ENCODE results near the gene ZNF521.
A peak's percentile ranks its signal among the peaks of the same experiment; 100 is the strongest.

The ZNF521 gene

DNA sequence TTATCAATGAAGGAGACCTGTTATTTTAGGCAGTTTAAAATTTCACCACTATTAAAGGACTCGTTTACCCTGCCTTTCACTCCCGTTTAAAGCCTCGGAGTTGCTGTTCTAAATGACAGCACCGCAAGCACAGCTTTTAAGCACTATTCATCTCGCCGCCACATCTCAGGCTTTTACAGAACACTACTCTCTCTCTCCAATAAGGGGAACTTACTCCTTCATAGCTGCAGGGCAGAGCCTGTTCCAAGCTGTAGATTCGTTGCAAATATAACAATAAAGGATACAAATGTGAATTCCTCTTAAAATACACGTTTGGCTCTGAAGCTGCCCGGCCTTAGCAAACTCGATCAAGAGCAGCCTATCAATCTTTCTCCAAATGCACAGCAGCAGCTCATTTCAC is 271.8 kb downstream of the ZNF521 start:
- Histone ChIP-seq H3K79me2 (ENCODE audit: control insufficient read depth, insufficient read depth, low read length, poor library complexity) (no peaks in the 10 kb centered on the region), H2AFZ (ENCODE audit: insufficient read depth, low read length, poor library complexity) (no peak overlapping the region), H2BK120ac (ENCODE audit: insufficient read depth, low read length, poor library complexity) (no peak overlapping the region), H3K4me2 (ENCODE audit: low read length) (no peak overlapping the region), H3K9me3 (ENCODE audit: insufficient read depth, low read depth, low read length) (no peaks in the 10 kb centered on the region), H3K18ac (ENCODE audit: low read length) (no peak overlapping the region), H4K8ac (ENCODE audit: low read depth, low read length) (no peak overlapping the region), H3K4me1 (ENCODE audit: control insufficient read depth in 1 of 2, insufficient read depth in 2 of 2, low read length in 2 of 2) (peaks cover 2 to 3% of the 10 kb centered on the region in 2 experiments), H2BK5ac (ENCODE audit: low read depth, low read length, poor library complexity) (no peak overlapping the region), H3K14ac (ENCODE audit: low read length) (no peak overlapping the region), H3K9ac (ENCODE audit: low read length) (no peak overlapping the region), H3K4me3 (ENCODE audit: low read depth, low read length) (no peak overlapping the region), H3K4ac (ENCODE audit: low read depth, low read length) (no peak overlapping the region), H3K79me1 (ENCODE audit: low read length) (no peaks in the 10 kb centered on the region), H4K91ac (ENCODE audit: low read depth, low read length) (no peak overlapping the region), H3K23ac (ENCODE audit: low read length) (no peak overlapping the region), H2AK5ac (ENCODE audit: low read length) (no peak overlapping the region), H3K27ac (ENCODE audit: low read depth, low read length) (no peak overlapping the region), H2BK12ac (ENCODE audit: low read length) (no peak overlapping the region), H4K12ac (ENCODE audit: low read depth, low read length) (no peak overlapping the region), H3K27me3 (ENCODE audit: insufficient read depth, low read length) (no peaks in the 10 kb centered on the region), H3K36me3 (ENCODE audit: control insufficient read depth in 1 of 2, insufficient read depth in 2 of 2, low read length in 2 of 2) (peaks cover 20 to 33% of the 10 kb centered on the region in 2 experiments)
- no peak for DNase-seq
- WGBS (ENCODE audit: extremely low coverage, insufficient coverage, insufficient read length), result no CpG with 5 or more reads among the region's 10 CpGs

GRCh38 chr18:25077944-25078723 is 273.8 kb downstream of the ZNF521 start:
- H3K14ac ChIP-seq (ENCODE audit: low read length), result no peak overlapping the region
- no peak overlapping the region for H2AFZ ChIP-seq (ENCODE audit: insufficient read depth, low read length, poor library complexity)
- H3K79me1 ChIP-seq (ENCODE audit: low read length), result no peaks in the 10 kb centered on the region

GRCh38 chr18:25077038-25077943 is 274.7 kb downstream of the ZNF521 start:
- Histone ChIP-seq H3K4ac (ENCODE audit: low read depth, low read length) (no peak overlapping the region), H2BK12ac (ENCODE audit: low read length) (no peak overlapping the region), H4K8ac (ENCODE audit: low read depth, low read length) (no peak overlapping the region), H4K91ac (ENCODE audit: low read depth, low read length) (no peak overlapping the region), H3K14ac (ENCODE audit: low read length) (no peak overlapping the region), H3K9me3 (ENCODE audit: insufficient read depth, low read depth, low read length) (no peaks in the 10 kb centered on the region), H2AFZ (ENCODE audit: insufficient read depth, low read length, poor library complexity) (no peak overlapping the region), H3K27ac (ENCODE audit: low read depth, low read length) (no peak overlapping the region), H3K4me1 (ENCODE audit: control insufficient read depth in 1 of 2, insufficient read depth in 2 of 2, low read length in 2 of 2) (peaks cover 2 to 3% of the 10 kb centered on the region in 2 experiments), H3K23ac (ENCODE audit: low read length) (no peak overlapping the region), H4K12ac (ENCODE audit: low read depth, low read length) (no peak overlapping the region), H3K4me3 (ENCODE audit: low read depth, low read length) (no peak overlapping the region), H2BK5ac (ENCODE audit: low read depth, low read length, poor library complexity) (no peak overlapping the region), H3K4me2 (ENCODE audit: low read length) (no peak overlapping the region), H3K27me3 (ENCODE audit: insufficient read depth, low read length) (no peaks in the 10 kb centered on the region), H3K79me1 (ENCODE audit: low read length) (no peaks in the 10 kb centered on the region), H3K79me2 (ENCODE audit: control insufficient read depth, insufficient read depth, low read length, poor library complexity) (no peaks in the 10 kb centered on the region), H2BK120ac (ENCODE audit: insufficient read depth, low read length, poor library complexity) (no peak overlapping the region), H3K18ac (ENCODE audit: low read length) (no peak overlapping the region), H2AK5ac (ENCODE audit: low read length) (no peak overlapping the region), H3K36me3 (ENCODE audit: control insufficient read depth in 1 of 2, insufficient read depth in 2 of 2, low read length in 2 of 2) (peaks cover 22 to 37% of the 10 kb centered on the region in 2 experiments), H3K9ac (ENCODE audit: low read length) (no peak overlapping the region)
- no CpG with 5 or more reads among the region's 19 CpGs for WGBS (ENCODE audit: extremely low coverage, insufficient coverage, insufficient read length)
- peak; percentile 15 to 43 for DNase-seq

More at GRCh38 chr18:25077944-25078723, 273.8 kb downstream of the ZNF521 start:
- H3K36me3 ChIP-seq (ENCODE audit: control insufficient read depth in 1 of 2, insufficient read depth in 2 of 2, low read length in 2 of 2), result peaks cover 22 to 37% of the 10 kb centered on the region in 2 experiments
- H3K23ac ChIP-seq (ENCODE audit: low read length), result no peak overlapping the region
- WGBS (ENCODE audit: extremely low coverage, insufficient coverage, insufficient read length), result no CpG with 5 or more reads among the region's 18 CpGs
- no peak overlapping the region for H3K18ac ChIP-seq (ENCODE audit: low read length)
- no peak overlapping the region for H2AK5ac ChIP-seq (ENCODE audit: low read length)
- H3K79me2 ChIP-seq (ENCODE audit: control insufficient read depth, insufficient read depth, low read length, poor library complexity), result no peaks in the 10 kb centered on the region
- H3K4me1 ChIP-seq (ENCODE audit: control insufficient read depth in 1 of 2, insufficient read depth in 2 of 2, low read length in 2 of 2), result peaks cover 2 to 3% of the 10 kb centered on the region in 2 experiments
- H4K12ac ChIP-seq (ENCODE audit: low read depth, low read length), result no peak overlapping the region
- no peak overlapping the region for H2BK5ac ChIP-seq (ENCODE audit: low read depth, low read length, poor library complexity)
- no peak overlapping the region for H3K4me2 ChIP-seq (ENCODE audit: low read length)
- H4K8ac ChIP-seq (ENCODE audit: low read depth, low read length), result no peak overlapping the region
- H3K9me3 ChIP-seq (ENCODE audit: insufficient read depth, low read depth, low read length), result no peaks in the 10 kb centered on the region
- H4K91ac ChIP-seq (ENCODE audit: low read depth, low read length), result no peak overlapping the region
- H3K4ac ChIP-seq (ENCODE audit: low read depth, low read length), result no peak overlapping the region
- DNase-seq, result no peak
- no peak overlapping the region for H3K4me3 ChIP-seq (ENCODE audit: low read depth, low read length)
- H3K27ac ChIP-seq (ENCODE audit: low read depth, low read length), result no peak overlapping the region
- H3K9ac ChIP-seq (ENCODE audit: low read length), result no peak overlapping the region
- H3K27me3 ChIP-seq (ENCODE audit: insufficient read depth, low read length), result no peaks in the 10 kb centered on the region
- no peak overlapping the region for H2BK120ac ChIP-seq (ENCODE audit: insufficient read depth, low read length, poor library complexity)
- no peak overlapping the region for H2BK12ac ChIP-seq (ENCODE audit: low read length)

- Histone ChIP-seq H2BK12ac (ENCODE audit: low read length) (no peak overlapping the region), H3K36me3 (ENCODE audit: control insufficient read depth in 1 of 2, insufficient read depth in 2 of 2, low read length in 2 of 2) (peaks cover 22 to 33% of the 10 kb centered on the region in 2 experiments), H3K4me2 (ENCODE audit: low read length) (no peak overlapping the region), H2BK120ac (ENCODE audit: insufficient read depth, low read length, poor library complexity) (no peak overlapping the region), H3K79me2 (ENCODE audit: control insufficient read depth, insufficient read depth, low read length, poor library complexity) (no peaks in the 10 kb centered on the region), H3K9me3 (ENCODE audit: insufficient read depth, low read depth, low read length) (no peaks in the 10 kb centered on the region), H3K18ac (ENCODE audit: low read length) (no peak overlapping the region), H2AFZ (ENCODE audit: insufficient read depth, low read length, poor library complexity) (no peak overlapping the region), H3K79me1 (ENCODE audit: low read length) (no peaks in the 10 kb centered on the region), H3K9ac (ENCODE audit: low read length) (no peak overlapping the region), H2AK5ac (ENCODE audit: low read length) (no peak overlapping the region), H3K27me3 (ENCODE audit: insufficient read depth, low read length) (no peaks in the 10 kb centered on the region), H4K8ac (ENCODE audit: low read depth, low read length) (no peak overlapping the region), H3K4me1 (ENCODE audit: control insufficient read depth in 1 of 2, insufficient read depth in 2 of 2, low read length in 2 of 2) (peaks cover 2 to 3% of the 10 kb centered on the region in 2 experiments), H4K12ac (ENCODE audit: low read depth, low read length) (no peak overlapping the region), H3K14ac (ENCODE audit: low read length) (no peak overlapping the region), H4K91ac (ENCODE audit: low read depth, low read length) (no peak overlapping the region), H3K23ac (ENCODE audit: low read length) (no peak overlapping the region), H3K27ac (ENCODE audit: low read depth, low read length) (no peak overlapping the region), H3K4ac (ENCODE audit: low read depth, low read length) (no peak overlapping the region), H3K4me3 (ENCODE audit: low read depth, low read length) (no peak overlapping the region), H2BK5ac (ENCODE audit: low read depth, low read length, poor library complexity) (no peak overlapping the region)
- WGBS (ENCODE audit: extremely low coverage, insufficient coverage, insufficient read length), result no CpG with 5 or more reads among the region's 3 CpGs
- peak in 1 of 2 donors; percentile 26 for DNase-seq
Observed at GRCh38 chr18:25075783-25076182, 276.2 kb downstream of the ZNF521 start.
